GM21515 (cell line): ENCODE measurements around the gene RTN1.

ENCODE experiments used
- ATAC-seq: cut with Tn5 transposase; IDR thresholded peaks from one replicate; pipeline ENCODE4 v1.9.1; 2021; ENCODE audit not compliant: unreplicated experiment

RTN1 gene

DNA sequence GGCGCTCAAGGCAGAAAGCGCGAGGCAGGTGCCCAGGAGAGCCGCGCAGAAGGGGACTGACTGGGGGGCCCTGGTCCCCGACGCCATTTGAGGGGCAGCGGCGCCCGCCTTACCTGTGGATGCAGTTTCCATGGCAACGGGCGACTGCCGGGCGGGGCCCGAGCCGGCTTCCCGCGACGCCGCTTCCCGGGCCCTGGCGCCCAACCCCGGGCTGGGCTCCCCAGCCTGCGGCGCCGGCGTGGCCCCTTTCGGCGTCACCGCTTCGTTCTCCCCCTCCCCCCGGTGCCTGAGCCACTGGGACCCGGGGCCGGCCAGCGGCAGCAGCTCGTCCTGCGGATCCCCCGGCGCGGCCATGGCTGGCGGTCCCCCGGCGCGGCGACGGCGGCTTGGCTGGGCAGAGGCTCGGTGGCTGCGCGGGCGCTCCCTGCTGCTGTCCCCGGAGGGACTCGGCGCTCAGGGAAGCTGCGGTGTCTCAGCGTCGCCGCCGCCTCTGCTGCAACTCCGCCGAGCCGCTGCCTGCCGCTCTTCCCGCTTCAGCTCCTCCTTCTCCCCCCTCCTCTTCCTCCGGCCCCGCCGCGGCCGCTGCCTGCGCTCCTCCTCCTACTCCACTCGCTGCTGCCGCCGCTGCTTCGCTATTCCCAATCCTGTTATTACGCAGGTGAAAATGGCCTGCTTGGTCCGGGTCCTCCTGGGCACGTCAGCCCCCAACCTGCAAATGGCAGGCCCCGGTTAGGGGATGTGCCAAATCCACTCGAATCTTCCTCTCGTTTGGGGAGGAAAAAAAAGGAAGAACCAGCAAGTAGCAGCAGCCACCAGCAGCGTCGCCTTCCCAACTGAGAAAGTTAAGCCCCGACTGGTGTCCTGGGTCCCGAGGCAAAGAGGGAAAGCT is at the start of gene RTN1:
Gene RTN1, minus strand, starts transcription at position 500 of the 889 bp plus-strand sequence. Its CDS starts 146 bp downstream, at position 354.
- peak; percentile 72 for ATAC-seq

DNA sequence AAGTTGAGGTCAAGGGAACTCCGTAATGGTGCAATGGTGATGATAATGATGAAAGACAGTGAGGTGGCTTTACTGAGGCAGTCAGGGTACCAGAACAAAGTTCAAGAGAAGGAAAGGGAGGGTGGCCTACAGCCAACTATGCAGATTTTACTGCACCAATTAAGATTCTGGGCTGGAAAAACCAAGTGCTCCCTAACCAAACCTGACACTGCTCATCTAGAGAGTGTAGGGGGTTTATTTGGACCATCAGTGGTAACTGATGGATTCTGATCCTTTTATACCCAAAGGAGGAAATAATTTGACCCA is 49.8 kb upstream of the RTN1 start:
- no peak for ATAC-seq

DNA sequence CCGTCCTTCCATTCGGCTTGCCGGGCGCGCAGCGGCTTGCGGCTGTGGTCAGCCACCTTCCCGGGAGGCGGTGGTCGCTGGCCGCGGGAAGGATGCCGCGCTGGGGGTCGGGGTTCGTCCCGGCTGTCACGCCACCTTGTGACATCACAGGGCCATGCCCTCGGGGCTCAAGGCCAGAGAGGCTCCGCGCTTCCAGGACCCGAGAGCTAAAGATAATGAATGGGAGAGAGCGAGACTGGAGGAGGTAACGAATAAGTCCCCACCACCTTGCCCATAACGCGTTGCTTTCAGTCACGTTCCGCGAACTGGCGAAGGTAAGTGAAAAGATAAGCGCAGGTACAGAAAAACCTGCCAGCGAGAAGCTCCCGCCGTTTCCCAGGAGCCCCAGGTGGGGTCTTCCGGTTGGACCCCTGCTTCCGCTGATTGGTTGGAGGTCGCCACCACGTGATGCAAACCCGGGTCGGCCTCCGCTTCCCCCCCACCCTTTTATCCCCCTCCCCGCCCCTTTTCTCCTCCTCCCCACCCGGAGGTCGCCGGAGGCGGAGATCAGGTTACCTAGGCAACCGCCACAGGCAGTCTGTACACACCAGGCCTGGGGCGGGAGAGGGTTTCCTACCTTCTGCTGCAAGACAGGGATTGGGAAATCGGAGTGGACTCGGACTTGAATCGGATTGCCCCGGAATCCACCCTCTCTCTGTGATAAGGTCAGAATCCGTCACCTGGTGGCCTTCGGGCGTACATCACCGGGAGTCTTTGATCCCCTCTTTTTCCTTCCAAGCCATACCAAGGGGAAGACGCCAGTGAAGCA is 49.2 kb upstream of the RTN1 start, which contains the start of gene LRRC9:
Gene LRRC9, plus strand, starts transcription at position 575 of the 808 bp plus-strand sequence.
- ATAC-seq, result no peak

- no peak for ATAC-seq
Observed at GRCh38 chr14:59918824-59919569, 48.4 kb upstream of the RTN1 start.

GRCh38 chr14:59913187-59913586 is 42.6 kb upstream of the RTN1 start:
- ATAC-seq, result no peak

DNA sequence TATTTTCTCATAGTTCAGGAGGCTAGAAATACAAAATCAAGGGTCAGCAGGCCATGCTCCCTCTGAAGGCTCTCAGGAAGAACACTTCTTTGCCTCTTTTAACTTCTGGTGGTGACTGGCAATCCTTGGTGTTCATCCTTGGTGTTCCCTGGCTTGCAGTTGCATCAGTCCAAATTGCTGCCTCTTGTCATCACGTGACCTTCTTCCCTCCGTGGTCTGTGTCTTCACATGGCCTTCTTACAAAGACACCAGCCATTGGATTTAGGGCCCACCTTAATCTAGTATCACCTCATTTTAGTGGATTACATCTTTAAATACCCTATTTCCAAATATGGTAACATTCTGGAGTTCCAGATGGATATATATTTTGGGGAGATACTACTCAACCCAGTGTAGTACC is 41.9 kb upstream of the RTN1 start:
- no peak for ATAC-seq

- no peak for ATAC-seq
Observed at GRCh38 chr14:59905188-59905587, 34.6 kb upstream of the RTN1 start.

GRCh38 chr14:59904184-59904583 is 33.6 kb upstream of the RTN1 start:
- ATAC-seq, result no peak

DNA sequence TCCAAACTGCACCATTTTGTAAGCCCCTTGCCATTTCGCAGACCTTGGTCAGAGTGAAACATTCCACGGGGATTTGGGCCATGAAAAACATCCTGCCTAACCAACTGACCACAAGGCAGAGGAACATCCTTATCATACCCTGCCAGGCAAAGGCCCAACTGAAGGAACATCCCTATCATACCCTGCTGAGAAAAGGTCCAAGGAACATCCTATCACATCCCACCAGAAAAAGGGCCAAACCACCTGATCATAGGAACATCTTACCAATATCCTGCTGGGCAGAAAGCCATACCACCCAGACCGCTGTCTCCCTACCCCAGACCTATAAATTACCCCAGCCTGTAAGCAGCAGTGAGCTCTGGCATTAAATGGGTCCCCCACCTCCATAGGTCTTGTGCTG is 30.0 kb upstream of the RTN1 start:
- ATAC-seq, result no peak

- no peak for ATAC-seq
Observed at GRCh38 chr14:59897757-59898383, 27.3 kb upstream of the RTN1 start.

DNA sequence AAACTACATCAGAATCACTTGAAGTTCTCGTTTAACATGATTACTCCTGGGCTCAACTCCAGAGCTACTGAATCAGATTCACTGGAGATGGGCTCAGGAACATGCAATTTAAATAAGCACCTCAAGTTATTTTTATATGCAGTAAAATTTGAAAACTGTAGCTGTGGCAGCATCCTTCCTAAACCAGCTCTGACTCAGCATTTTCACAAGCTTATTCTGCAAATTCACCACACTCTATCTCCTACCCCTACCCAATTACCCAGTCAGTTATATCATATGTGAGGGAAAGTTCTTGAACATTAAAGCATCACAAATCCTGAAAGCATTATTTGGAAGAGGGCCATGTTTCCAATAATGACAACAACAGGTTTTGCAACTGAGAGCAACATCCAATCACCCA is 25.1 kb upstream of the RTN1 start:
- no peak for ATAC-seq

DNA sequence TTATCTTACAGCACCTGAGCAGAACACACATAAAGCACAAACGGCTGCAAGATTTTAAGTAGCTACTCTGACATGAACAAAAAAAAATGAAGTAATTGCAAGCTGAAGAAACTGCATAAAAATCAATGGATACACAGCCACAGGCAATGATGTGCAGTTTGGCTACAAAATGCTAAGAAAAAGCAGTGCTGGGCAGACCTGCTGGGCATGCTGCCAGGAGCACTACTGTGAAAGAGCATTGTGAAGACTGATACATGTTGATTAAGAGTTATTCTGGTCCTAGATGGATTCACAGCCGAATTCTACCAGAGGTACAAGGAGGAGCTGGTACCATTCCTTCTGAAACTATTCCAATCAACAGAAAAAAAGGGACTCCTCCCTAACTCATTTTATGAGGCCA is 20.1 kb upstream of the RTN1 start:
- no peak for ATAC-seq

GRCh38 chr14:59882957-59883356 is 12.4 kb upstream of the RTN1 start:
- ATAC-seq, result no peak

DNA sequence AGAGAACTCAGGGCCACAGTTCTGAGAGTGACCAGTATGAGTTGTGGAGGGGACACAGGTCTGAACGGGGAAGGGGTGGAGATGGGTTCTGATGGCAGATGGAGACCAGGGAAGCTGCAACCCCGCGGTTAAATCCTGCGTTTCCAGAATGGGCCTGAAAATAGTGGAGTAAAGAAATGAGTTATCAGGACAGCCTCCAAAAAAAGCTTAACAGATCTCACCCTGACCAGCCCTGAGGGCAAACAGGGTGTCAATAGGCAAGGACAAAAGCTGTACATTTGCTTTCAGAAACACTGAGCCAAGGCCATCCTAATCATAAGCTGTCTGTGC is 555 bp upstream of the RTN1 start:
- ATAC-seq, result no peak

DNA sequence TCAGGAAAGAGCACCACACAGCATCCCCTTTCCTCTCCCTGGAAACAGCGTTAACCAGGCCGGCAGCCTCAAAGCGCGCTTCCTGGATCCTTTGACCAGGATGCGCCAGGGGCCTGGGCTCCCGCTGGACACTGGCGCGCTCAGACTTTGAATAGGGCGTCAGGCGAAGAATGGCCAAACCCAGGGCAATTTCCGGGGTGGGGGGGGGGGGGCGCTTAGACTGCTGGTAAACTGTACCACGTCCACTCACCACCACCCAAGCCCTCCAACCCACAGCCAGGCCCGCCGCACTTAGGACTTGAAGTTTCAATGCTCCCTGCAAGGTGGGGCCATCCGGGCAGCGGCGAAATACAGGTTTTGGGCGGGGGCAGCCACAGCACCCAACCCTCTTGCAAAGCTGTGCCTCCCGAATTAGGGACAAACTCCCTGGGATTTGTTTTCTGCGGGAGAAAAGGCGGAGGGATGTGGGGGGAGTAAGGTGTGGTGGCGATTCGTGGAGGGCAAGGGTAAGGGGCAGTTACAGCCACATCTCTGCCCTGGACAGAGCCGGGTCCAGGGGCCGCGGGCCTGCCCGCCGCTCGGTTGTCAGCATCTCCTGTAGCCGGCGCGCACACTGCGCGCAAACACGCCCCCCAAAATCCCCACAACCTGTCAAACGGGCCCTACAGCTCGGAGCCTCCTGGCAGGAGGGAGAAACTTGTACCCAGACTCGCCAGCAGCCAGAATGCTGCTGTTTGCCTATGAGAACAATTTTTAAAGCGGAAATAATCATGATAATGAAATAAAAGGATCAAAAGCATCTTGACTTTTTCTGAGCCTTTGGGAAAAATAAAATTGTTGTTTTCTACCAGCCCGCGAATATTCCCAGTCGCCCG is 958 bp downstream of the RTN1 start:
- ATAC-seq, result no peak

GRCh38 chr14:59868021-59868420 is 2.6 kb downstream of the RTN1 start:
- ATAC-seq, result no peak

DNA sequence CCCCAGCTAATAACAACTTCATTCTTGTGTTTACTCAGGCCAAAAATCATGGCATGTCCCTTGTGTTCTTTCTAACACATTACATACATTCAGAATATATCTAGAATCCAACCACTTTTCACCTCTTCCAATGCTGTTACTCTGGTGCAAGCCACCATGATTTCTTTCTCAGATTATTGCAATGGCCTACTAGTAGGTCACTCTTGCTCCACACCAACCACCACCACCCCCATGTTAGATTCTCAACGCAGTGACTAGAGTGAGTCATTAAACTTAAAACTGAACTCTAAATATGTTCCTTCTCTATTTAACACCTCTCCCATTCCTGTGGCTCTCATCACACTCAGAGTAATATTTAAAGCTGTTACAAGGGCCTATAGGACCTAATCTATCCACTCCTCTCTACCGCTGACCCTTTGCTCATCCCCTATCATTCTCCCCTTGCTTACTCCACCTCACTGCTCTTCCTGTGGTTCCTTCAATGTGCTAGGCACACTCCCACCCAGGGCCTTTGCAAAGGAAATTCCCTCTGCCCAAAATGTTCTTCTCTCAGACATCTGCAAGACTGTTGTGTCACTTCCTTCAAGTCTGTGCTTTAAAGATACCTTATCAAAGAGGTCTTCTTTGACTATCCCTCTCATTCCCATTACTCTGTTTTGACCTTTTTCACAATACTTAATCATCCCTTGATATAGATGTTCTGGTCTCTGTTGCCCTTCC is 6.6 kb downstream of the RTN1 start:
- no peak for ATAC-seq

- ATAC-seq, result no peak
Observed at GRCh38 chr14:59857328-59857727, 13.2 kb downstream of the RTN1 start.

GRCh38 chr14:59852350-59852749 is 18.2 kb downstream of the RTN1 start:
- ATAC-seq, result no peak

GRCh38 chr14:59850458-59850857 is 20.1 kb downstream of the RTN1 start:
- no peak for ATAC-seq
